ENCODE results near the gene KIF14. TPM values are rescaled to one million over a fixed set of nuclear protein-coding genes. Genes with fewer than 3 reads are reported as not detected.
A peak's percentile ranks its signal among the peaks of the same experiment; 100 is the strongest.

KIF14 gene
- total RNA-seq, 4 donors from 2014 or later, result 0.20 to 0.30 TPM; not detected in 2

- Histone ChIP-seq H3K27me3 (no peaks in the 10 kb centered on the region), H3K27ac (no peak overlapping the region), H3K4me3 (no peak overlapping the region), H3K4me1 (peaks cover 0 to 32% (median 8%) of the 10 kb centered on the region in 4 donors), H3K9me3 (no peaks in the 10 kb centered on the region), H3K36me3 (no peaks in the 10 kb centered on the region)
- no peak for TF ChIP-seq POLR2A (IDR thresholded peaks at IDR 0.05)
- WGBS, 2 donors, result 71 to 80% methylated on average over 2 of the region's 2 CpGs
- no peak for DNase-seq (ENCODE audit: low spot score in 2 of 2)
These were observed 4.3 kb upstream of the KIF14 start for GRCh38 chr1:200624679-200625335.

- no peaks in the 10 kb centered on the region for H3K36me3 ChIP-seq
- no peaks in the 10 kb centered on the region for H3K9me3 ChIP-seq
- peak overlapping the region; percentile 47 to 77 (median 63) for H3K4me3 ChIP-seq
- TF ChIP-seq EP300 (IDR thresholded peaks at IDR 0.05), result no peak
- no peak for TF ChIP-seq POLR2A (IDR thresholded peaks at IDR 0.05)
- TF ChIP-seq, protein P1, sequence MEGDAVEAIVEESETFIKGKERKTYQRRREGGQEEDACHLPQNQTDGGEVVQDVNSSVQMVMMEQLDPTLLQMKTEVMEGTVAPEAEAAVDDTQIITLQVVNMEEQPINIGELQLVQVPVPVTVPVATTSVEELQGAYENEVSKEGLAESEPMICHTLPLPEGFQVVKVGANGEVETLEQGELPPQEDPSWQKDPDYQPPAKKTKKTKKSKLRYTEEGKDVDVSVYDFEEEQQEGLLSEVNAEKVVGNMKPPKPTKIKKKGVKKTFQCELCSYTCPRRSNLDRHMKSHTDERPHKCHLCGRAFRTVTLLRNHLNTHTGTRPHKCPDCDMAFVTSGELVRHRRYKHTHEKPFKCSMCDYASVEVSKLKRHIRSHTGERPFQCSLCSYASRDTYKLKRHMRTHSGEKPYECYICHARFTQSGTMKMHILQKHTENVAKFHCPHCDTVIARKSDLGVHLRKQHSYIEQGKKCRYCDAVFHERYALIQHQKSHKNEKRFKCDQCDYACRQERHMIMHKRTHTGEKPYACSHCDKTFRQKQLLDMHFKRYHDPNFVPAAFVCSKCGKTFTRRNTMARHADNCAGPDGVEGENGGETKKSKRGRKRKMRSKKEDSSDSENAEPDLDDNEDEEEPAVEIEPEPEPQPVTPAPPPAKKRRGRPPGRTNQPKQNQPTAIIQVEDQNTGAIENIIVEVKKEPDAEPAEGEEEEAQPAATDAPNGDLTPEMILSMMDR (IDR thresholded peaks at IDR 0.05), result no peak
- no peaks in the 10 kb centered on the region for H3K27me3 ChIP-seq
- no peak overlapping the region for H3K27ac ChIP-seq
- DNase-seq (ENCODE audit: low spot score in 2 of 2), result no peak
- WGBS, 2 donors, result 12 to 14% methylated on average over 6 of the region's 6 CpGs
- peaks cover 0 to 27% (median 8%) of the 10 kb centered on the region in 4 donors for H3K4me1 ChIP-seq
These were observed 668 bp downstream of the KIF14 start for GRCh38 chr1:200619894-200620272.

DNA sequence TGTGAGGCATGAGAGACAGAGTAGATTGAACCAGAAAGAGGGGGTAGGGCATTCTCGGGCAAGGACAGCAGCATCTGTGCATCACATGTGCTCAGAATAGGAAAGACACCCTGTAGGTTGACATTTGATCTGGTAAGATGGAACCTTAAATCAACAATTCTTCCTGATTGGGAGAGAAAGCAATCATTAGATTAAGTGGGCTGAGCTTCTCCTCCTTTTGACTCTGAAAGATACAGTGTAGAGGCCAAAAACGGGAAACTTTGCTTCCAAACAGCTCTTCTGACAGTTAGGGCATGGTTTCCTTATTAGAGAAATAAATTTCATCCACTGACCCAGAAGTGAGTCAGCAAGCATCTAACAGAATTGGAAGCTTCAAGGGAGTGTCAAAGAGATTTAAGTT lies 9.7 kb downstream of the KIF14 start:
- H3K27ac ChIP-seq, result no peak overlapping the region
- H3K4me1 ChIP-seq, result no peaks in the 10 kb centered on the region
- no peak for DNase-seq (ENCODE audit: low spot score in 2 of 2)
- no peaks in the 10 kb centered on the region for H3K36me3 ChIP-seq
- WGBS, 2 donors, result 54 to 55% methylated on average over 2 of the region's 2 CpGs
- no peaks in the 10 kb centered on the region for H3K9me3 ChIP-seq
- no peaks in the 10 kb centered on the region for H3K27me3 ChIP-seq
- no peak overlapping the region for H3K4me3 ChIP-seq
- TF ChIP-seq, protein P1 (IDR thresholded peaks at IDR 0.05), result no peak
- no peak for TF ChIP-seq POLR2A (IDR thresholded peaks at IDR 0.05)
- no peak for TF ChIP-seq EP300 (IDR thresholded peaks at IDR 0.05)

- Histone ChIP-seq H3K36me3 (no peaks in the 10 kb centered on the region), H3K4me3 (no peak overlapping the region), H3K4me1 (no peaks in the 10 kb centered on the region), H3K27ac (no peak overlapping the region), H3K27me3 (no peaks in the 10 kb centered on the region), H3K9me3 (no peaks in the 10 kb centered on the region)
- DNase-seq (ENCODE audit: low spot score in 2 of 2), result no peak
- 91 to 94% methylated on average over 1 of the region's 1 CpG for WGBS, 2 donors
- no peak for TF ChIP-seq EP300 (IDR thresholded peaks at IDR 0.05)
- TF ChIP-seq, protein P1 (IDR thresholded peaks at IDR 0.05), result no peak
- no peak for TF ChIP-seq POLR2A (IDR thresholded peaks at IDR 0.05)
These were observed 17.9 kb downstream of the KIF14 start for GRCh38 chr1:200602632-200603031.

DNA sequence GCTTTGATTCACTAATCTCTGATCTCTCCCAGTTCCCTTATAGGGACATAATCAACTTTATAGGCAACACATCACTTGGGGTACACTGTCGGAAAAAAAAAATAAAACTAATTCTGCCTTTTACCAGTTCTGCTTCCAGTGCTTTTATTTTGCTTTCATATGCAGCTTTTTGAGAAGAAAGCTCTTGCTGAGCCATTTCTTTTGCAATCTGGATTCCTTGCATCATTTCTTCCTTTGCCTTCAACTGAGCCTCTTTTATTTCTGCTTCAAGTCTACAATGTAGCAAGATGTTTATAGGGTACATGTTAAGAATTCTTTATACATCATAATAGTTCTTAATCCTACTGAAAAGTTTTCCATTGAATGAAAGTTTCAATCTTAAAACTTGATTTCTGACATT lies 30.6 kb downstream of the KIF14 start:
- no peak for DNase-seq (ENCODE audit: low spot score in 2 of 2)
- H3K4me3 ChIP-seq, result no peak overlapping the region
- TF ChIP-seq EP300 (IDR thresholded peaks at IDR 0.05), result no peak
- TF ChIP-seq, protein P1 (IDR thresholded peaks at IDR 0.05), result no peak
- TF ChIP-seq POLR2A (IDR thresholded peaks at IDR 0.05), result no peak
- WGBS, 2 donors, result 68 to 78% methylated on average over 1 of the region's 1 CpG
- H3K9me3 ChIP-seq, result no peaks in the 10 kb centered on the region
- no peaks in the 10 kb centered on the region for H3K4me1 ChIP-seq
- H3K27me3 ChIP-seq, result no peaks in the 10 kb centered on the region
- H3K36me3 ChIP-seq, result no peaks in the 10 kb centered on the region
- peak overlapping the region in 1 of 4 donors; percentile 63 for H3K27ac ChIP-seq

Measured in tibial nerve (tissue), 4 donors.